H9 (cell line): ENCODE results near the gene FFAR3. TPM values are rescaled to one million over a fixed set of nuclear protein-coding genes. Genes with fewer than 3 reads are reported as not detected.

Source experiments
- DNase-seq: peaks from one replicate; pipeline ENCODE4 v3.0.0-alpha.2; 2017
- H2AFZ ChIP-seq: one replicate; pipeline ENCODE4 v1.6.1; 2013; ENCODE audit warnings: mild to moderate bottlenecking, low read length, control low read depth, moderate library complexity
- H2AK5ac ChIP-seq: 2 replicates; pipeline ENCODE4 v1.6.1; 2013; ENCODE audit warnings: low read length, control low read depth, mixed read lengths; ENCODE audit not compliant: insufficient read length
- H2BK120ac ChIP-seq: one replicate; pipeline ENCODE4 v1.6.1; 2013; ENCODE audit warnings: low read depth, mild to moderate bottlenecking, low read length, control low read depth, inconsistent platforms; ENCODE audit not compliant: poor library complexity, severe bottlenecking
- H2BK12ac ChIP-seq: 2 replicates; pipeline ENCODE4 v1.6.1; 2013; ENCODE audit warnings: low read length, control low read depth, mixed read lengths, low read depth; ENCODE audit not compliant: insufficient read length
- H2BK15ac ChIP-seq: 2 replicates; pipeline ENCODE4 v1.6.1; 2013; ENCODE audit warnings: low read depth, low read length, control low read depth
- H2BK20ac ChIP-seq: one replicate; pipeline ENCODE4 v1.6.1; 2013; ENCODE audit warnings: low read depth, mild to moderate bottlenecking, low read length, control low read depth, inconsistent platforms; ENCODE audit not compliant: poor library complexity, severe bottlenecking
- H2BK5ac ChIP-seq: 2 replicates; pipeline ENCODE4 v1.6.1; 2013; ENCODE audit warnings: low read length, control low read depth, mixed read lengths; ENCODE audit not compliant: insufficient read length
- H3K14ac ChIP-seq: 2 replicates; pipeline ENCODE4 v1.6.1; 2013; ENCODE audit warnings: low read length, control low read depth; ENCODE audit not compliant: insufficient read depth
- H3K18ac ChIP-seq: 2 replicates; pipeline ENCODE4 v1.6.1; 2013; ENCODE audit warnings: low read depth, mild to moderate bottlenecking, mixed read lengths, low read length, control low read depth; ENCODE audit not compliant: insufficient read length
- H3K23ac ChIP-seq: 2 replicates; pipeline ENCODE4 v1.6.1; 2013; ENCODE audit warnings: low read length, control low read depth, mixed read lengths, low read depth; ENCODE audit not compliant: insufficient read length
- H3K23me2 ChIP-seq: 2 replicates; pipeline ENCODE4 v1.6.1; 2013; ENCODE audit warnings: low read depth, mild to moderate bottlenecking, mixed read lengths, low read length, control low read depth; ENCODE audit not compliant: insufficient read length, poor library complexity, severe bottlenecking
- H3K27ac ChIP-seq: 2 replicates; pipeline ENCODE4 v1.5.1; 2013; ENCODE audit warnings: low read length, control low read depth, mixed read lengths, low read depth; ENCODE audit not compliant: insufficient read length
- H3K27me3 ChIP-seq: 2 replicates; pipeline ENCODE4 v1.6.1; 2013; ENCODE audit warnings: low read length, control low read depth, inconsistent platforms; ENCODE audit not compliant: insufficient read depth
- H3K4ac ChIP-seq: 2 replicates; pipeline ENCODE4 v1.6.1; 2013; ENCODE audit warnings: low read depth, mild to moderate bottlenecking, control low read depth, inconsistent platforms, low read length, moderate library complexity
- H3K4me1 ChIP-seq: 2 replicates; pipeline ENCODE4 v1.6.1; 2013; ENCODE audit warnings: low read length, control low read depth, inconsistent platforms; ENCODE audit not compliant: insufficient read depth
- H3K4me2 ChIP-seq: 2 replicates; pipeline ENCODE4 v1.6.1; 2013; ENCODE audit warnings: low read length, control low read depth, mixed read lengths; ENCODE audit not compliant: insufficient read length, insufficient read depth
- H3K56ac ChIP-seq: 2 replicates; pipeline ENCODE4 v1.6.1; 2013; ENCODE audit warnings: low read depth, mild to moderate bottlenecking, mixed read lengths, low read length, control low read depth; ENCODE audit not compliant: insufficient read length
- H3K79me1 ChIP-seq: 2 replicates; pipeline ENCODE4 v1.6.1; 2013; ENCODE audit warnings: low read depth, mild to moderate bottlenecking, moderate library complexity, low read length, control low read depth, inconsistent platforms; ENCODE audit not compliant: insufficient read depth, poor library complexity, severe bottlenecking
- H3K79me2 ChIP-seq: 2 replicates; pipeline ENCODE4 v1.6.1; 2013; ENCODE audit warnings: low read length, control low read depth, inconsistent platforms; ENCODE audit not compliant: insufficient read depth
- H3K9ac ChIP-seq: 2 replicates; pipeline ENCODE4 v1.6.1; 2013; ENCODE audit warnings: low read length, control low read depth, mixed read lengths; ENCODE audit not compliant: insufficient read length; ENCODE audit errors: extremely low read depth
- H3K9me3 ChIP-seq: one replicate; pipeline ENCODE4 v1.6.1; 2013; ENCODE audit warnings: low read depth, low read length, inconsistent platforms; ENCODE audit not compliant: control insufficient read depth
- H3T11ph ChIP-seq: one replicate; pipeline ENCODE4 v1.6.1; 2013; ENCODE audit warnings: mild to moderate bottlenecking, low read length, control low read depth, inconsistent platforms
- H4K20me1 ChIP-seq: one replicate; pipeline ENCODE4 v1.6.1; 2013; ENCODE audit not compliant: control insufficient read depth, insufficient read length, insufficient read depth
- H4K5ac ChIP-seq: 2 replicates; pipeline ENCODE4 v1.6.1; 2013; ENCODE audit warnings: low read depth, mild to moderate bottlenecking, mixed read lengths, low read length, control low read depth; ENCODE audit not compliant: insufficient read length
- H4K8ac ChIP-seq: replicated peaks from 2 replicates; pipeline ENCODE4 v1.6.1; 2013; ENCODE audit warnings: low read length, control low read depth, mixed read lengths, low read depth; ENCODE audit not compliant: insufficient read length
- H4K91ac ChIP-seq: 2 replicates; pipeline ENCODE4 v1.6.1; 2013; ENCODE audit warnings: low read depth, mild to moderate bottlenecking, moderate library complexity, mixed read lengths, low read length, control low read depth; ENCODE audit not compliant: insufficient read length
- H3K27ac Mint-ChIP-seq, 3 experiments: 2 replicates in 2 of 3; 3 replicates in 1 of 3; pipeline ENCODE4 v1.8.0; 2020 to 2021; ENCODE audit warnings: mixed read lengths in 3 of 3, mild to moderate bottlenecking in 1 of 3, moderate library complexity in 1 of 3
- H3K27me3 Mint-ChIP-seq: 2 replicates; pipeline ENCODE4 v1.8.0; 2021; ENCODE audit warnings: low read depth, mild to moderate bottlenecking, moderate library complexity, mixed read lengths
- H3K36me3 Mint-ChIP-seq, 3 experiments: 2 replicates in 2 of 3; 3 replicates in 1 of 3; pipeline ENCODE4 v1.8.0; 2020 to 2021; ENCODE audit warnings: low read depth in 3 of 3, mixed read lengths in 3 of 3; ENCODE audit not compliant: insufficient read depth in 1 of 3
- H3K4me1 Mint-ChIP-seq, 2 experiments: 2 replicates each; pipeline ENCODE4 v1.8.0; 2020; ENCODE audit warnings: mixed read lengths in 2 of 2
- H3K4me3 Mint-ChIP-seq, 2 experiments: 2 replicates in 1 of 2; 3 replicates in 1 of 2; pipeline ENCODE4 v1.8.0; 2020 to 2021; ENCODE audit warnings: mild to moderate bottlenecking in 2 of 2, mixed read lengths in 2 of 2, moderate library complexity in 1 of 2
- H3K9me3 Mint-ChIP-seq, 2 experiments: 2 replicates in 1 of 2; 3 replicates in 1 of 2; pipeline ENCODE4 v1.8.0; 2020; ENCODE audit warnings: mild to moderate bottlenecking in 2 of 2, mixed read lengths in 2 of 2, moderate library complexity in 1 of 2
- CTCF ChIP-seq: fragments of 200-600 bp; sonication (generic); conservative IDR thresholded peaks from 3 replicates; pipeline ENCODE4 v1.8.0; 2021; ENCODE audit warnings: antibody characterized with exemption, mild to moderate bottlenecking
- WGBS: extraction: QIAGEN DNeasy Blood & Tissue Kit; methylation state at CpG from one replicate; pipeline ENCODE4 v1.1.7; 2013; ENCODE audit warnings: missing lambda C conversion rate, low lambda C conversion rate, mixed read lengths; ENCODE audit not compliant: insufficient read length; ENCODE audit errors: extremely low coverage; 5-methylcytosine and 5-hydroxymethylcytosine counted together
- total RNA-seq: library from RNA; stranded (reverse); gene quantifications from 2 replicates; pipeline ENCODE4 v1.2.1, GENCODE V29; 2021

The FFAR3 gene
- total RNA-seq, 1 experiment from 2014 or later = not detected

- no peak overlapping the region for H3K4ac ChIP-seq
- no peak overlapping the region for H3T11ph ChIP-seq
- H3K14ac ChIP-seq = no peak overlapping the region; the same call in 1 of the 2 replicates
- no peaks in the 10 kb centered on the region; a peak in 1 of 7 replicates for H3K36me3 Mint-ChIP-seq
- no peak overlapping the region for H2BK5ac ChIP-seq
- TF ChIP-seq CTCF = no peak
- H3K27me3 ChIP-seq = no peaks in the 10 kb centered on the region
- H3K18ac ChIP-seq = no peak overlapping the region
- H4K5ac ChIP-seq = no peak overlapping the region
- H3K9me3 Mint-ChIP-seq = peaks cover 13 to 15% of the 10 kb centered on the region in 2 experiments
- H4K8ac ChIP-seq = no peak overlapping the region
- H3K9me3 ChIP-seq = no peaks in the 10 kb centered on the region
- H3K4me2 ChIP-seq = no peak overlapping the region
- H3K56ac ChIP-seq = no peak overlapping the region
- H3K27ac ChIP-seq = no peak overlapping the region
- no peaks in the 10 kb centered on the region for H3K79me1 ChIP-seq
- no peak overlapping the region for H4K91ac ChIP-seq
- H3K79me2 ChIP-seq = no peaks in the 10 kb centered on the region
- no peaks in the 10 kb centered on the region for H4K20me1 ChIP-seq
- H2AFZ ChIP-seq = no peak overlapping the region
- no peak overlapping the region for H2BK120ac ChIP-seq
- no peak overlapping the region for H3K9ac ChIP-seq
- H3K4me3 Mint-ChIP-seq = peak overlapping the region in 1 of 2 experiments; percentile 22; a peak in 2 of 5 replicates
- no peak overlapping the region for H2BK12ac ChIP-seq
- H3K23me2 ChIP-seq = no peaks in the 10 kb centered on the region
- DNase-seq = no peak
- WGBS = no CpG with 5 or more reads among the region's 12 CpGs
- H2AK5ac ChIP-seq = no peak overlapping the region
- no peak overlapping the region for H2BK15ac ChIP-seq
- H3K4me1 Mint-ChIP-seq = peaks cover 17 to 19% of the 10 kb centered on the region in 2 experiments
- peak overlapping the region in 1 of 3 experiments; percentile 82; a peak in 2 of 7 replicates for H3K27ac Mint-ChIP-seq
- H3K27me3 Mint-ChIP-seq = peaks cover 30% of the 10 kb centered on the region
- H3K23ac ChIP-seq = no peak overlapping the region
- no peak overlapping the region for H2BK20ac ChIP-seq
- H3K4me1 ChIP-seq = 0 out of 2 replicates have a peak, but pooled peaks cover 2% of the 10 kb centered on the region
Observed at GRCh38 chr19:35375505-35376307, 17.4 kb downstream of the FFAR3 start.
